HG03571 (cell line): ENCODE results near the gene ARHGEF28.

Experiments
- ATAC-seq: cut with Tn5 transposase; IDR thresholded peaks from one replicate; pipeline ENCODE4 v1.9.1; 2021; ENCODE audit not compliant: unreplicated experiment

Gene ARHGEF28

DNA sequence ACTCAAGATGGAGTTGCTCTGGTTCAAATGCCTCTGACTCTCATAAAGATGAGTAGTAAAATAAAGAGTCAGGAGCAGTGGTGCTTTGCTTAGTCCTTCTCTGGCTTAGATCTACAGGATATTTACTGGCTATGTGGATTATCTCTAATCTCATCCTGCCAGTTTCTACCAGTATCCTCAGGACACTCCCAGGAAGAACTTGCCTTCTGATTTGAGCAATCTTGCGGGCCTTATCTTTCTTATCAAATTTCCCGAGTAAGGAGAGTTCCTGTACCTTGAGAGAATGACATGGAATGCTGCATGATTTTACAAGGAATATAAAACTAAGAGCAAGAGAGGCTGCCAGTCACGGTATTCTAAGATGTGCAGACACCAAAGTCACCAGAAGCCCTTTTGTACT is 364.0 kb downstream of the ARHGEF28 start:
- no peak for ATAC-seq
